GM19238 (cell line): ENCODE measurements around the gene MAGOHB.

Source experiments
- DNase-seq: peaks from one replicate; pipeline ENCODE4 v3.0.0; 2011; ENCODE audit warnings: low spot score; ENCODE audit not compliant: insufficient read length

MAGOHB gene

GRCh38 chr12:10554756-10555481 lies 58.5 kb downstream of the MAGOHB start:
- DNase-seq: no peak

- DNase-seq: no peak
Observed at GRCh38 chr12:10554228-10554755, 59.1 kb downstream of the MAGOHB start.
